ENCODE measurements around the gene NUBPL.

NUBPL gene

GRCh38 chr14:31561155-31561846 is at the start of gene NUBPL:
TSS of gene NUBPL (plus strand) at chr14:31561404. CDS start at chr14:31561440, 36 bp downstream.
- DNase-seq (ENCODE audit: low read depth in 2 of 2): peak; percentile 94 to 96

- no peak for DNase-seq (ENCODE audit: low read depth in 2 of 2)
These were observed 34.1 kb upstream of the NUBPL start for GRCh38 chr14:31527087-31527486.

GRCh38 chr14:31527546-31527945 is 33.7 kb upstream of the NUBPL start:
- DNase-seq (ENCODE audit: low read depth in 2 of 2): no peak

- no peak for DNase-seq (ENCODE audit: low read depth in 2 of 2)
These were observed 32.2 kb upstream of the NUBPL start for GRCh38 chr14:31529053-31529452.

GRCh38 chr14:31530136-31530535 is 31.1 kb upstream of the NUBPL start:
- no peak for DNase-seq (ENCODE audit: low read depth in 2 of 2)

GRCh38 chr14:31536201-31536960 is 24.8 kb upstream of the NUBPL start:
- DNase-seq (ENCODE audit: low read depth in 2 of 2): no peak

- DNase-seq (ENCODE audit: low read depth in 2 of 2): no peak
These were observed 19.5 kb upstream of the NUBPL start for GRCh38 chr14:31541702-31542101.

GRCh38 chr14:31543969-31544799 is 17.0 kb upstream of the NUBPL start:
- DNase-seq (ENCODE audit: low read depth in 2 of 2): no peak

GRCh38 chr14:31544816-31545215 is 16.4 kb upstream of the NUBPL start:
- no peak for DNase-seq (ENCODE audit: low read depth in 2 of 2)

GRCh38 chr14:31545328-31545727 is 15.9 kb upstream of the NUBPL start:
- no peak for DNase-seq (ENCODE audit: low read depth in 2 of 2)

GRCh38 chr14:31549817-31550216 is 11.4 kb upstream of the NUBPL start:
- no peak for DNase-seq (ENCODE audit: low read depth in 2 of 2)

- DNase-seq (ENCODE audit: low read depth in 2 of 2): no peak
These were observed 10.6 kb upstream of the NUBPL start for GRCh38 chr14:31550589-31550988.

- no peak for DNase-seq (ENCODE audit: low read depth in 2 of 2)
These were observed 5.0 kb upstream of the NUBPL start for GRCh38 chr14:31556191-31556590.

GRCh38 chr14:31559939-31560338 is 1.3 kb upstream of the NUBPL start:
- DNase-seq (ENCODE audit: low read depth in 2 of 2): no peak

- no peak for DNase-seq (ENCODE audit: low read depth in 2 of 2)
These were observed 447 bp upstream of the NUBPL start for GRCh38 chr14:31560759-31561154.

GRCh38 chr14:31564194-31564593 is 3.0 kb downstream of the NUBPL start:
- no peak for DNase-seq (ENCODE audit: low read depth in 2 of 2)

- DNase-seq (ENCODE audit: low read depth in 2 of 2): no peak
These were observed 5.3 kb downstream of the NUBPL start for GRCh38 chr14:31566456-31566855.

GRCh38 chr14:31567655-31568054 is 6.5 kb downstream of the NUBPL start:
- no peak for DNase-seq (ENCODE audit: low read depth in 2 of 2)

GRCh38 chr14:31568161-31568560 is 7.0 kb downstream of the NUBPL start:
- no peak for DNase-seq (ENCODE audit: low read depth in 2 of 2)

GRCh38 chr14:31568671-31569070 is 7.5 kb downstream of the NUBPL start:
- no peak for DNase-seq (ENCODE audit: low read depth in 2 of 2)

GRCh38 chr14:31572955-31573354 is 11.8 kb downstream of the NUBPL start:
- no peak for DNase-seq (ENCODE audit: low read depth in 2 of 2)

- DNase-seq (ENCODE audit: low read depth in 2 of 2): no peak
These were observed 15.7 kb downstream of the NUBPL start for GRCh38 chr14:31576949-31577348.
